ENCODE measurements around the gene HLA-DOB. TPM values are rescaled to one million over a fixed set of nuclear protein-coding genes. Genes with fewer than 3 reads are reported as not detected.
"Not testable (repeated sequence)": the region's sequence is repeated elsewhere in the genome, so short reads cannot be mapped to it uniquely, and the experiment has no call there.

Gene HLA-DOB
- total and polyA plus RNA-seq, 2 donors, result 0.42 to 0.90 TPM

DNA sequence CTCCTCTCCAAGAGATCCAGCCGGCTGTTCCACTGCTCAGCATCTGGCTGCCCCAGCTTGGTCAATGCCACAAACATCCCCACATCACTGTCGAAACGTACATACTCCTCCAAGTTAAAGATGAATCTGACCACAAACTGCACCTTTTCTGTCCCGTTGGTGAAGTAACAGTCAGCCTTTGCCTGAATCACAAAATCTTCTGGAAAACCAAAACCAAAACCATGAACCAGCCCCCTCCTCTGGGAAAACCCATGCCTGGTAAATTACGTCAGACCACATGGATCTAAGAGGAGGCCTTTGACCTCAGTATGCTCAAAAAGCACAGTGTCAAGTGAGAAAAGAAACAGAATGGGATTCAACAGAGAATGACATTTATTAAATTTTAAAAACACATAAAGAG, 1.7 kb downstream of the HLA-DOB start:
- WGBS, result 78% methylated on average over 5 of the region's 5 CpGs
- Histone ChIP-seq H3K36me3 (ENCODE audit: insufficient read depth) (no peaks in the 10 kb centered on the region), H3K4me1 (ENCODE audit: insufficient read depth) (peaks cover 1% of the 10 kb centered on the region), H3K4me3 (ENCODE audit: low read depth, low read length) (no peak overlapping the region), H3K27ac (ENCODE audit: low read depth) (no peak overlapping the region)
- no peak for DNase-seq (ENCODE audit: extremely low spot score)

DNA sequence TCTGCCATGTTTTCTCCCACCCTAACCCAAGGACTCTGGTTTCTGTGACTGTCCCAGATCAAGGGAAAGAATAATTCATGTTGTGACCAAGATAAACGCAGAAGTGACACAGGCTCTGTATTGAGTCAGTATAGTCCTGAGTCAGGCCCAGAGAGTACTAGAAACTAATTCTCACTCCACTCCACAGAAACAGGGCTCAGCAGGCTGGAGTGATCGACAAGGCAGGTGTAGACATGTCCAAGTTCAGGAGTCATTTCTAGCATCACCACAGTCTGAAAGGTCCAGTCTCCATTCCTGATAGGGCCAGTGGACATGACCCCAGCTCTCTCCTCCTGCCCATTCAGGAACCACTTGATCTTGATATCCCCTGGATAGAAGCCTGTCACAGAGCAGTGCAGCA, 2.7 kb downstream of the HLA-DOB start:
- H3K4me1 ChIP-seq (ENCODE audit: insufficient read depth), result peaks cover 1% of the 10 kb centered on the region
- H3K36me3 ChIP-seq (ENCODE audit: insufficient read depth), result no peaks in the 10 kb centered on the region
- no peak overlapping the region for H3K27ac ChIP-seq (ENCODE audit: low read depth)
- no peak overlapping the region for H3K4me3 ChIP-seq (ENCODE audit: low read depth, low read length)
- DNase-seq (ENCODE audit: extremely low spot score), result no peak
- 72% methylated on average over 2 of the region's 2 CpGs for WGBS

DNA sequence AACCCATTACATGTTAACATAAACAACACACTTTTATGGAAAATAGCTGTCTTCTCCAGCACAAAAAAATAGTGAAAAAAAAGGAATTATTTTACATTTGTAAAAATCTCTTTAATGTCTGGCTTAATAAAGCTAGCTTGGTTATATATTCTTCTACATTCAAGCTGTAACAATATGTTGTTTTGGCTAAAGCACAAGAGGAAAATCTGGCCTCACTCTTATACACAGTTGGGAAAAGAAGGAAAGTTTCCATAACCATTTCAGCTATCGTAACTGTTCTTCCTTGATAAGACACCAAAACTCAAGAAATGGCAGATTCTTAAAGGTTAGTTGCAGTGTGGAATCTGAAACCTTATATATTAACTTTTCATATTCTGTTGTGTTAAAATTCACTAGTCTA, 7.6 kb downstream of the HLA-DOB start:
- H3K36me3 ChIP-seq (ENCODE audit: insufficient read depth), result no peaks in the 10 kb centered on the region
- H3K4me3 ChIP-seq (ENCODE audit: low read depth, low read length), result no peak overlapping the region
- H3K27ac ChIP-seq (ENCODE audit: low read depth), result no peak overlapping the region
- 11% methylated on average over 1 of the region's 1 CpG for WGBS
- H3K4me1 ChIP-seq (ENCODE audit: insufficient read depth), result no peaks in the 10 kb centered on the region
- no peak for DNase-seq (ENCODE audit: extremely low spot score)

- Histone ChIP-seq H3K4me1 (ENCODE audit: insufficient read depth) (no peaks in the 10 kb centered on the region), H3K4me3 (ENCODE audit: low read depth, low read length) (no peak overlapping the region), H3K27ac (ENCODE audit: low read depth) (no peak overlapping the region), H3K36me3 (ENCODE audit: insufficient read depth) (no peaks in the 10 kb centered on the region)
- no peak for DNase-seq (ENCODE audit: extremely low spot score)
- 77% methylated on average over 5 of the region's 5 CpGs for WGBS
These were observed 9.7 kb downstream of the HLA-DOB start for GRCh38 chr6:32807020-32807580.

- not testable (repeated sequence) for H3K27ac ChIP-seq (ENCODE audit: low read depth); H3K4me1 ChIP-seq (ENCODE audit: insufficient read depth); DNase-seq (ENCODE audit: extremely low spot score); H3K36me3 ChIP-seq (ENCODE audit: insufficient read depth); H3K4me3 ChIP-seq (ENCODE audit: low read depth, low read length)
These were observed 11.4 kb downstream of the HLA-DOB start for GRCh38 chr6:32805404-32805803.

DNA sequence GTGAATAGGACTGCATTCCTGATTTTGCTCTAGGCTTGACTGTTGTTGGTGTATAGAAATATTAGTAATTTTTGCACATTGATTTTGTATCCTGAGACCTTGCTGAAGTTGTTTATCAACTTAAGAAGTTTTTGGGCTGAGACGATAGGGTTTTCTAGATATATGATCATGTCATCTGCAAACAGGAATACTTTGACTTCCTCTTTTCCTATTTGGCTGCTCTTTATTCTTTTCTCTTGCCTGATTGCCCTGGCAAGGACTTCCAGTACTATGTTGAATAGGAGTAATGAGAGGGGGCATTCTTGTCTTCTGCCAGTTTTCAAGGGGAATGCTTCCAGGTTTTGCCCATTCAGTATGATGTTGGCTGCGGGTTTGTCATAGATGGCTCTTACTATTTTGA, 13.4 kb downstream of the HLA-DOB start:
- 78% methylated on average over 2 of the region's 2 CpGs for WGBS
- no peaks in the 10 kb centered on the region for H3K36me3 ChIP-seq (ENCODE audit: insufficient read depth)
- no peaks in the 10 kb centered on the region for H3K4me1 ChIP-seq (ENCODE audit: insufficient read depth)
- DNase-seq (ENCODE audit: extremely low spot score), result no peak
- H3K4me3 ChIP-seq (ENCODE audit: low read depth, low read length), result no peak overlapping the region
- no peak overlapping the region for H3K27ac ChIP-seq (ENCODE audit: low read depth)

DNA sequence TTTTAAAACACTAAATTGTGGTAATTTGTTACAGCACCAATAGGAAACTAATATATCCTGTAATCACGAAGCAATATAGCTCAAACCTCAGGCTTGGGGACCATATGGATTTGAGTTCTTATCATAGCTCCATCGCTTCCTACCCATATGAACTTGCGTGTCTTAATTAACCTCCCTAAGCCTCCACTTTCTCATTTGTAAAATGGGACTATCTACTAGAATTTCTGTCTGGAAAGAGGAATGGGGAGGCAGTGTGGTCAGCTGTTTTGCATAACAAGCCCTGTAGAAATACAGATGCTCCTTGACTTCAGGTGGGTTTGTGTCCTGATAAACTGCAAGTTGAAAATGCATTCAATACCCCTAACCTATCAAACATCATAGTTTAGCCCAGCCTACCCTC, 17.1 kb downstream of the HLA-DOB start:
- Histone ChIP-seq H3K27ac (ENCODE audit: low read depth) (no peak overlapping the region), H3K36me3 (ENCODE audit: insufficient read depth) (no peaks in the 10 kb centered on the region), H3K4me1 (ENCODE audit: insufficient read depth) (no peaks in the 10 kb centered on the region), H3K4me3 (ENCODE audit: low read depth, low read length) (no peak overlapping the region)
- WGBS, result 79% methylated on average over 3 of the region's 3 CpGs
- no peak for DNase-seq (ENCODE audit: extremely low spot score)

- no peak for DNase-seq (ENCODE audit: extremely low spot score)
- WGBS, result 94% methylated on average over 3 of the region's 3 CpGs
- no peaks in the 10 kb centered on the region for H3K4me1 ChIP-seq (ENCODE audit: insufficient read depth)
- H3K4me3 ChIP-seq (ENCODE audit: low read depth, low read length), result no peak overlapping the region
- no peaks in the 10 kb centered on the region for H3K36me3 ChIP-seq (ENCODE audit: insufficient read depth)
- H3K27ac ChIP-seq (ENCODE audit: low read depth), result no peak overlapping the region
These were observed 17.6 kb downstream of the HLA-DOB start for GRCh38 chr6:32799168-32799567.

GRCh38 chr6:32796848-32797776, 19.7 kb downstream of the HLA-DOB start:
- H3K27ac ChIP-seq (ENCODE audit: low read depth), result no peak overlapping the region
- no peak overlapping the region for H3K4me3 ChIP-seq (ENCODE audit: low read depth, low read length)
- no peaks in the 10 kb centered on the region for H3K36me3 ChIP-seq (ENCODE audit: insufficient read depth)
- no peak for DNase-seq (ENCODE audit: extremely low spot score)
- no peaks in the 10 kb centered on the region for H3K4me1 ChIP-seq (ENCODE audit: insufficient read depth)
- 10% methylated on average over 30 of the region's 30 CpGs for WGBS

DNA sequence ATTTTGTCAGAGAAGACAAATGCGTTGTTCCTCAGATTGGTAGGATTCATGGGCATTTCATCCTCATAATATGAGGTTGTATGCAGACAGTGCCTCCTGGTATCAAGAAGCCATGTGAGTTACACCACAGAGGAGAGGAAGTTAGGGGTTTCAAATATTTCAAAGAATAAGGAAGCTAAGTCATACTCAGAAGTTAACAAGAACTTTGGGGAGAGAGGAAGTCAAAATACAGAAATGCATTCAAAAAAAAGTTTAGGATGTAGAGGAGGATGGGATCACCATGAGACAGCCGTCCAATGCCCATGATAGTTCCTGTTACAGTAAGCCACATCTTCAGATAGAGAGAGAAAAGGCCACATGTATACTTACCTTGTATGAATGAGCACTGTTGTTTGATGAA, 22.3 kb downstream of the HLA-DOB start:
- DNase-seq (ENCODE audit: extremely low spot score), result no peak
- 73% methylated on average over 2 of the region's 2 CpGs for whole genome bisulfite sequencing
- no peaks in the 10 kb centered on the region for H3K4me1 ChIP-seq (ENCODE audit: insufficient read depth)

DNA sequence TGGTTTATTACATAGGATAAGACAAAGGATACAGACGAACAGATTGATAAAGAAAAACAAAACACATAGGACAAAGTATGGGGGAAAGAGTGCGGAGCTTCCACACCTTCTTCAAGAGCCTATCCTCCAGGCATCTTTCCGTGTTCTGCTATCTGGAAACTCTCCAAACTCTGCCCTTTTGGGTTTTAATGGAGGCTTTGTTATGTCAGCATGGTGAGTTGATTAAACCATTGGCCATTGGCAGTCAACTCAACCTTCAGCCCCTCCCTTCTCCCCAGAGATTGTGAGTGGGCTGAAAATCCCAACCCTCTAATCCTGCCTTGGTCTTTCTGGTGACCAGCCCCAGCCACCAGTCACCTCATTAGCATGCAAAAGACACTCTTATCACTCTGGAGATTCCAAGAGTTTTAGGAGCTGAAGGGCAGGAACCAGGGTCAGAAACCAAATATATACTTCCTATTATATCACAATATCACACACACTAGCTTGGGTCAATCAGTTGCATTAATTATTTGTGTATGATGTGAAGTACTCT, 23.8 kb downstream of the HLA-DOB start:
- H3K4me3 ChIP-seq (ENCODE audit: low read depth, low read length), result no peak overlapping the region
- no peaks in the 10 kb centered on the region for H3K36me3 ChIP-seq (ENCODE audit: insufficient read depth)
- WGBS, result 58% methylated on average over 3 of the region's 3 CpGs
- H3K4me1 ChIP-seq (ENCODE audit: insufficient read depth), result no peaks in the 10 kb centered on the region
- DNase-seq (ENCODE audit: extremely low spot score), result no peak
- H3K27ac ChIP-seq (ENCODE audit: low read depth), result no peak overlapping the region

More for the DNA sequence above, 22.3 kb downstream of the HLA-DOB start:
- no peak overlapping the region for H3K27ac ChIP-seq (ENCODE audit: low read depth)
- H3K36me3 ChIP-seq (ENCODE audit: insufficient read depth), result no peaks in the 10 kb centered on the region
- H3K4me3 ChIP-seq (ENCODE audit: low read depth, low read length), result no peak overlapping the region

DNA sequence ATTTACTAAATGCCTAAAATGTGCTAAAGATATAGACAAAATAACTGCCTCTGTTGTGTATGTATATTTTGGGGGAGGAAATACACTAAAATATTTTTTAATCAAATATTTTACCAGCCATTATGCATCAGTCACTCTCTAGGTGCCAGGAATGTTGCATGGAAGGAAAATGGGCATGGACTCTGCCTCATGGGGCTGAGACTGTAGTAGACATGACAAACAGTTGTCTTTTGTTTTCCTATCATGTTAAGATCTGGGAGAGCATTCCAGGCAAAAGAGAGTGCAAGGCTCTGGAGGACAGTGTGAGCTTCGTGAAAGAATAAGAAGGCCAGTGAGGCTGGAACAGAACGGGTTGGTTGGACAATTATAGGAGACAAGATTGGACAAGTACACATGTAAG, 26.5 kb downstream of the HLA-DOB start:
- Histone ChIP-seq H3K27ac (ENCODE audit: low read depth) (no peak overlapping the region), H3K36me3 (ENCODE audit: insufficient read depth) (no peaks in the 10 kb centered on the region)
- 58% methylated on average over 2 of the region's 2 CpGs for WGBS

DNA sequence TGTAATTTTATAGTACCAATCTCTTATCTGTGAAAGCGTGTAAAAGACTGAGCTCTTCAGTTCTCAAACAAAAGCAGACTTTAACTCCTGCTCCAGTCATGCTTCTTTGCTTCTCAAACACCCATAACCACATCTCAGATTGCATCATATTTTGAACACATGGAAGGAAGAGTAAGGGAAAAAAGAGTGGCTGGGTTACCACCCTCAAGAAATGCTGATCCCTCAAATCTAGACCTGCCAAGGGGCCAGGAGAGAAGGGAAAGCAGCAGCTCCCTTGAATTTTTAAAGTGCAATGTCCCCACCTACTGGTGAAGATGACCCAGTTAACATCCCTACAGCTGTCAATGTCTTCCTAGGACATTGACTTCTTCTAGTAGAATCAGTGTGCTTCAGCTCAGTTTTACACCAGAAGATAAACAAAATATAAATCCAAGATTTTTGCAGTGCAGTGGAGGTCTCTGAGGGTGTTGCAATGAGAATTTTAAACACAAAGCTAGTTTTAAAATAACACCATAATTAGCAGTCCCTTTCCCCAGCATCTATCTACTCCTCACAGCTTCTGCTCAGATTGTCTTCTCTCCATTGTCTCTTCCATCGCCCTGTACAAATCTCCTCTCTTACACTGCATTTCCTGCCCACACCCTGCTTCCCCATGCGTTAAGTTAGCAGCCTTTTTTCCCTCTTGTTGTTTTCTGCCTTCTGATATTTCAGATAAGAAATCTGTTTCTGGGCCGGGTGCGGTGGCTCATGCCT, 30.8 kb downstream of the HLA-DOB start:
- Histone ChIP-seq H3K4me1 (ENCODE audit: insufficient read depth) (no peaks in the 10 kb centered on the region), H3K27ac (ENCODE audit: low read depth) (no peak overlapping the region), H3K4me3 (ENCODE audit: low read depth, low read length) (no peak overlapping the region), H3K36me3 (ENCODE audit: insufficient read depth) (no peaks in the 10 kb centered on the region)
- 37% methylated on average over 5 of the region's 5 CpGs for WGBS
- DNase-seq (ENCODE audit: extremely low spot score), result peak; percentile 41

More for the DNA sequence above, 26.5 kb downstream of the HLA-DOB start:
- Histone ChIP-seq H3K4me1 (ENCODE audit: insufficient read depth) (no peaks in the 10 kb centered on the region), H3K4me3 (ENCODE audit: low read depth, low read length) (no peak overlapping the region)
- DNase-seq (ENCODE audit: extremely low spot score), result no peak
